ENCODE data around the gene PHLDA3.

DNA sequence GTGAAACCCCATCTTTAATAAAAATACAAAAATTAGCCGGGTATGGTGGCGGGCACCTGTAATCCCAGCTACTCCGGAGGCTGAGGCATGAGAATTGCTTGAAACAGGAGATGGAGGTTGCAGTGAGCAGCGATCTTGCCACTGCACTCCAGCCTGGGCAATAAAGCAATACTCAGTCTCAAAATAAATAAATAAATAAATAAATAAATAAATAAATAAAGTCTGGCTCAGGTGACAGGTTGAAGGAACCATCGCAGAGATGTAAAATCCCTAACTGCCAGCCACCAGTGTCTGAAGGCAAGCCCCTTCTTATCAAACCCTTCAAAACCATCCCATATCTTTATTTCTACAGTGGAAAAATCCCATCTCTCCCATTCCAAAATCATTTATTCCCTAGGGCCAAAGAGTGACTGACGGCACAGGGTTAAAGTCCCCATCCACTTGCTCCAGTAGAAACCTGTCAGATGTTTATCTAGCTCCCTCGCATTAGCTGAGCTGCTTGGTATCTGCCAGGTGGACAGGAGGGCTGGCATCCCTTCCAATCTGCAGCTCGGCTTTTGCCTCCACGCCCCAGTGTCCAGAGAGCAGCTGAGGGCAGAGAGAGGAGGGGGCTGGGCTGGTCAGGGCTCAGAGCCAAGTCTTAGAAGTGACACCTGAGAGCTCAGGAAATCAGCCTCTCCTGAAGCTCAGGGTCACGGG lies 33.0 kb upstream of the PHLDA3 start:
- no peak for TF ChIP-seq POLR2A (IDR thresholded peaks at IDR 0.05; ENCODE audit: low read depth, low read length)
- no peak for TF ChIP-seq SPI1 (IDR thresholded peaks at IDR 0.05; ENCODE audit: low read depth, low read length)

All from GM12891 (cell line).